Keratinocyte (primary cell): ENCODE results near the gene IL17RC. TPM values are rescaled to one million over a fixed set of nuclear protein-coding genes. Genes with fewer than 3 reads are reported as not detected.

Experiments used
- DNase-seq: peaks from one replicate; pipeline ENCODE4 v3.0.0-alpha.2; 2011; ENCODE audit warnings: low read depth, missing footprints, low spot score
- FAIRE-seq: peaks from 2 replicates; lab custom pipeline; 2011; peaks lifted over from hg19 to GRCh38; lab: Jason Lieb, UNC
- H2AFZ ChIP-seq: 2 replicates; pipeline ENCODE4 v1.6.0; 2012; ENCODE audit warnings: low read length, control low read depth, inconsistent platforms; ENCODE audit not compliant: control insufficient read depth
- H3K27ac ChIP-seq: 2 replicates; pipeline ENCODE4 v1.5.1; 2011; ENCODE audit warnings: low read length; ENCODE audit not compliant: control insufficient read depth, insufficient read depth
- H3K27me3 ChIP-seq: 3 replicates; pipeline ENCODE4 v1.6.0; 2011; ENCODE audit warnings: low read length; ENCODE audit not compliant: control insufficient read depth, insufficient read depth; ENCODE audit errors: extremely low read depth
- H3K36me3 ChIP-seq, 2 experiments: 2 replicates in 1 of 2; 3 replicates in 1 of 2; pipeline ENCODE4 v1.5.1; 2011; ENCODE audit warnings: low read length in 2 of 2, mild to moderate bottlenecking in 1 of 2; ENCODE audit not compliant: control insufficient read depth in 2 of 2, insufficient read depth in 2 of 2; ENCODE audit errors: extremely low read depth in 1 of 2
- H3K4me1 ChIP-seq: 3 replicates; pipeline ENCODE4 v1.5.1; 2011; ENCODE audit warnings: low read length; ENCODE audit not compliant: control insufficient read depth, insufficient read depth; ENCODE audit errors: extremely low read depth
- H3K4me2 ChIP-seq: 3 replicates; pipeline ENCODE4 v1.6.0; 2011; ENCODE audit warnings: low read depth, low read length; ENCODE audit not compliant: control insufficient read depth, insufficient read depth; ENCODE audit errors: extremely low read depth
- H3K4me3 ChIP-seq, 3 experiments: fragments of 200-600 bp in 1 of 3; sonication (generic) in 1 of 3; 2 replicates in 2 of 3; 3 replicates in 1 of 3; pipeline ENCODE4 v1.5.1; 2011 to 2016; ENCODE audit warnings: low read length in 3 of 3, mild to moderate bottlenecking in 3 of 3, control low read depth in 2 of 3, inconsistent platforms in 1 of 3, low read depth in 1 of 3, mixed read lengths in 1 of 3, mixed run types in 1 of 3, moderate library complexity in 1 of 3; ENCODE audit not compliant: control insufficient read depth in 2 of 3, insufficient read depth in 2 of 3; ENCODE audit errors: extremely low read depth in 1 of 3
- H3K79me2 ChIP-seq: 2 replicates; pipeline ENCODE4 v1.6.0; 2012; ENCODE audit warnings: low read length; ENCODE audit not compliant: control insufficient read depth, insufficient read depth
- H3K9ac ChIP-seq: 3 replicates; pipeline ENCODE4 v1.6.0; 2011; ENCODE audit warnings: low read length; ENCODE audit not compliant: control insufficient read depth, insufficient read depth; ENCODE audit errors: extremely low read depth
- H3K9me1 ChIP-seq: 3 replicates; pipeline ENCODE4 v1.6.0; 2011; ENCODE audit warnings: low read length; ENCODE audit not compliant: control insufficient read depth, insufficient read depth; ENCODE audit errors: extremely low read depth
- H3K9me3 ChIP-seq: 2 replicates; pipeline ENCODE4 v1.5.1; 2012; ENCODE audit warnings: low read depth, low read length; ENCODE audit not compliant: control insufficient read depth
- H4K20me1 ChIP-seq: 3 replicates; pipeline ENCODE4 v1.6.0; 2011; ENCODE audit warnings: low read length; ENCODE audit not compliant: control insufficient read depth, insufficient read depth; ENCODE audit errors: extremely low read depth
- EZH2 ChIP-seq: IDR thresholded peaks from one replicate; pipeline ENCODE4 v1.6.1; 2012; ENCODE audit warnings: inconsistent platforms, mild to moderate bottlenecking, low read length, moderate library complexity
- dilution Hi-C: fragments of 300-500 bp; cut with MboI; formaldehyde crosslinking; loops from one replicate; pipeline ENCODE4 v1.7.0; 2020; ENCODE audit warnings: low sequenced_read_pairs; ENCODE audit not compliant: extremely low pct_ligation_motif_present
- polyA plus RNA-seq, 5 experiments: library from polyadenylated mRNA; depleted of rRNA in 3 of 5; stranded (reverse) in 3 of 5; stranded (forward) in 1 of 5; unstranded in 1 of 5; fragments of >200 nt; gene quantifications; 1 replicate in 1 of 5; 2 replicates in 3 of 5; 3 replicates in 1 of 5; pipeline versions ENCODE4 v1.2.1 to v1.2.3, GENCODE V29; 2011 to 2012; ENCODE audit warnings: missing spikeins in 2 of 5, low read depth in 1 of 5, low replicate concordance in 1 of 5
- TF ChIP-seq, protein P1 (sequence below), 3 experiments: IDR thresholded peaks in 1 of 3; conservative IDR thresholded peaks in 1 of 3; optimal IDR thresholded peaks in 1 of 3; 2 replicates in 2 of 3; 3 replicates in 1 of 3; pipeline versions ENCODE3 to v1.5.1; 2011; ENCODE audit warnings: low read length in 3 of 3, mild to moderate bottlenecking in 3 of 3, moderate library complexity in 2 of 3, control low read depth in 1 of 3, inconsistent platforms in 1 of 3; ENCODE audit not compliant: insufficient read depth in 2 of 3; ENCODE audit errors: extremely low read depth in 1 of 3

Gene IL17RC
- polyA plus RNA-seq, 1 donor (not counting 4 experiments of a cell fraction or from before 2014, with no cell fraction given) = 6.3 TPM

GRCh38 chr3:9949115-9949514, 32.2 kb downstream of the IL17RC start:
- TF ChIP-seq EZH2 = no peak
- TF ChIP-seq, protein P1, sequence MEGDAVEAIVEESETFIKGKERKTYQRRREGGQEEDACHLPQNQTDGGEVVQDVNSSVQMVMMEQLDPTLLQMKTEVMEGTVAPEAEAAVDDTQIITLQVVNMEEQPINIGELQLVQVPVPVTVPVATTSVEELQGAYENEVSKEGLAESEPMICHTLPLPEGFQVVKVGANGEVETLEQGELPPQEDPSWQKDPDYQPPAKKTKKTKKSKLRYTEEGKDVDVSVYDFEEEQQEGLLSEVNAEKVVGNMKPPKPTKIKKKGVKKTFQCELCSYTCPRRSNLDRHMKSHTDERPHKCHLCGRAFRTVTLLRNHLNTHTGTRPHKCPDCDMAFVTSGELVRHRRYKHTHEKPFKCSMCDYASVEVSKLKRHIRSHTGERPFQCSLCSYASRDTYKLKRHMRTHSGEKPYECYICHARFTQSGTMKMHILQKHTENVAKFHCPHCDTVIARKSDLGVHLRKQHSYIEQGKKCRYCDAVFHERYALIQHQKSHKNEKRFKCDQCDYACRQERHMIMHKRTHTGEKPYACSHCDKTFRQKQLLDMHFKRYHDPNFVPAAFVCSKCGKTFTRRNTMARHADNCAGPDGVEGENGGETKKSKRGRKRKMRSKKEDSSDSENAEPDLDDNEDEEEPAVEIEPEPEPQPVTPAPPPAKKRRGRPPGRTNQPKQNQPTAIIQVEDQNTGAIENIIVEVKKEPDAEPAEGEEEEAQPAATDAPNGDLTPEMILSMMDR (optimal IDR thresholded peaks at IDR 0.05 in 1 of 3, IDR thresholded peaks at IDR 0.05 in 1 of 3, conservative IDR thresholded peaks at IDR 0.05 in 1 of 3; ENCODE audit: extremely low read depth in 1 of 3, insufficient read depth in 2 of 3, low read length in 3 of 3) = no peak
- FAIRE-seq (no peak), DNase-seq (no peak)
- dilution Hi-C loops = no loop called here
- no peaks in the 10 kb centered on the region for H3K9me1 ChIP-seq
- H4K20me1 ChIP-seq = no peaks in the 10 kb centered on the region
- peaks cover 0 to 6% of the 10 kb centered on the region in 2 experiments for H3K36me3 ChIP-seq
- H3K4me3 ChIP-seq = no peak overlapping the region
- no peaks in the 10 kb centered on the region for H3K27me3 ChIP-seq
- H3K9me3 ChIP-seq = no peaks in the 10 kb centered on the region
- no peak overlapping the region for H3K27ac ChIP-seq
- H3K4me2 ChIP-seq = no peak overlapping the region
- H3K4me1 ChIP-seq = peaks cover 5% of the 10 kb centered on the region
- no peak overlapping the region for H2AFZ ChIP-seq
- no peaks in the 10 kb centered on the region for H3K79me2 ChIP-seq
- no peak overlapping the region for H3K9ac ChIP-seq

- H3K4me2 ChIP-seq = no peak overlapping the region
- H3K9me3 ChIP-seq = no peaks in the 10 kb centered on the region
- H4K20me1 ChIP-seq = no peaks in the 10 kb centered on the region
- H3K27ac ChIP-seq = no peak overlapping the region
- H3K36me3 ChIP-seq = peaks cover 0 to 4% of the 10 kb centered on the region in 2 experiments
- no peak overlapping the region for H3K9ac ChIP-seq
- TF ChIP-seq, protein P1 (optimal IDR thresholded peaks at IDR 0.05 in 1 of 3, IDR thresholded peaks at IDR 0.05 in 1 of 3, conservative IDR thresholded peaks at IDR 0.05 in 1 of 3; ENCODE audit: extremely low read depth in 1 of 3, insufficient read depth in 2 of 3, low read length in 3 of 3) = no peak
- no peak for TF ChIP-seq EZH2
- H2AFZ ChIP-seq = no peak overlapping the region
- H3K79me2 ChIP-seq = no peaks in the 10 kb centered on the region
- dilution Hi-C loops = no loop called here
- peaks cover 5% of the 10 kb centered on the region for H3K4me1 ChIP-seq
- no peak overlapping the region for H3K4me3 ChIP-seq
- no peaks in the 10 kb centered on the region for H3K27me3 ChIP-seq
- FAIRE-seq (no peak), DNase-seq (no peak)
- H3K9me1 ChIP-seq = no peaks in the 10 kb centered on the region
These were observed 32.7 kb downstream of the IL17RC start for GRCh38 chr3:9949626-9950025.
